Myocyte (in vitro differentiated cells): Measurements from ENCODE around the gene SAMD4A. TPM values are rescaled to one million over a fixed set of nuclear protein-coding genes. Genes with fewer than 3 reads are reported as not detected.

Experiments used
- total RNA-seq: library from RNA; depleted of rRNA; stranded (reverse); fragments of >200 nt; gene quantifications from 2 replicates; pipeline ENCODE4 v1.2.3, GENCODE V29; 2014

The SAMD4A gene
- total RNA-seq, 1 donor from 2014 or later = 83.2 TPM

Other genes with a start within 250 kb of the SAMD4A start
- gene CDKN3, start 170.1 kb upstream of the SAMD4A start, total RNA-seq = 3.5 and 5.0 TPM in 2 replicates
- 162 and 280 TPM in 2 replicates for gene CNIH1, start 125.8 kb upstream of the SAMD4A start, total RNA-seq
- gene GMFB, start 78.1 kb upstream of the SAMD4A start, total RNA-seq = 81.7 and 108 TPM in 2 replicates
- gene CGRRF1, start 57.2 kb upstream of the SAMD4A start, total RNA-seq = 13.7 and 20.8 TPM in 2 replicates